Effector memory CD4-positive, alpha-beta T cell (primary cell): ENCODE measurements around the gene ZNF205.

Source experiments
- DNase-seq, 3 donors: peaks; one replicate each; pipeline ENCODE4 v3.0.0-alpha.2; 2020
- H3K27ac ChIP-seq: 2 replicates; pipeline ENCODE4 v1.7.0; 2013; ENCODE audit warnings: mild to moderate bottlenecking, low read length, moderate library complexity; ENCODE audit not compliant: insufficient read depth, poor library complexity, severe bottlenecking
- H3K27me3 ChIP-seq: replicated peaks from 2 replicates; pipeline ENCODE4 v1.7.0; 2013; ENCODE audit warnings: mild to moderate bottlenecking, low read length; ENCODE audit not compliant: insufficient read depth, control insufficient read depth, poor library complexity, severe bottlenecking
- H3K36me3 ChIP-seq: 2 replicates; pipeline ENCODE4 v1.7.0; 2013; ENCODE audit warnings: mild to moderate bottlenecking, low read length, moderate library complexity; ENCODE audit not compliant: control insufficient read depth, insufficient read depth
- H3K4me1 ChIP-seq: 2 replicates; pipeline ENCODE4 v1.7.0; 2013; ENCODE audit warnings: low read length, mild to moderate bottlenecking; ENCODE audit not compliant: control insufficient read depth, insufficient read depth, poor library complexity, severe bottlenecking
- H3K4me3 ChIP-seq: 2 replicates; pipeline ENCODE4 v1.7.0; 2013; ENCODE audit warnings: low read length, low read depth, mild to moderate bottlenecking; ENCODE audit not compliant: insufficient read depth, poor library complexity, severe bottlenecking
- H3K9me3 ChIP-seq: 2 replicates; pipeline ENCODE4 v1.7.0; 2013; ENCODE audit warnings: mild to moderate bottlenecking, low read length, moderate library complexity; ENCODE audit not compliant: control insufficient read depth

The ZNF205 gene

GRCh38 chr16:3141781-3142311 lies 29.5 kb downstream of the ZNF205 start:
- Histone ChIP-seq H3K36me3 (peaks cover 22% of the 10 kb centered on the region), H3K4me3 (no peak overlapping the region), H3K4me1 (no peaks in the 10 kb centered on the region), H3K9me3 (no peaks in the 10 kb centered on the region), H3K27me3 (no peaks in the 10 kb centered on the region), H3K27ac (no peak overlapping the region)
- DNase-seq: no peak

- DNase-seq: no peak
- peaks cover 22% of the 10 kb centered on the region for H3K36me3 ChIP-seq
- H3K27ac ChIP-seq: no peak overlapping the region
- no peak overlapping the region for H3K4me3 ChIP-seq
- no peaks in the 10 kb centered on the region for H3K4me1 ChIP-seq
- no peaks in the 10 kb centered on the region for H3K27me3 ChIP-seq
- no peaks in the 10 kb centered on the region for H3K9me3 ChIP-seq
Measured at GRCh38 chr16:3142327-3142726, 29.9 kb downstream of the ZNF205 start.

GRCh38 chr16:3142770-3143169 lies 30.4 kb downstream of the ZNF205 start:
- H3K27me3 ChIP-seq: no peaks in the 10 kb centered on the region
- H3K9me3 ChIP-seq: no peaks in the 10 kb centered on the region
- peaks cover 22% of the 10 kb centered on the region for H3K36me3 ChIP-seq
- H3K27ac ChIP-seq: no peak overlapping the region
- H3K4me3 ChIP-seq: no peak overlapping the region
- DNase-seq: no peak
- H3K4me1 ChIP-seq: no peaks in the 10 kb centered on the region

GRCh38 chr16:3143189-3143588 lies 30.8 kb downstream of the ZNF205 start:
- Histone ChIP-seq H3K4me3 (no peak overlapping the region), H3K36me3 (peaks cover 22% of the 10 kb centered on the region), H3K9me3 (no peaks in the 10 kb centered on the region), H3K27ac (no peak overlapping the region), H3K4me1 (no peaks in the 10 kb centered on the region), H3K27me3 (no peaks in the 10 kb centered on the region)
- no peak for DNase-seq

GRCh38 chr16:3143598-3144320 lies 31.4 kb downstream of the ZNF205 start:
- no peak overlapping the region for H3K4me3 ChIP-seq

GRCh38 chr16:3144321-3144983 lies 32.1 kb downstream of the ZNF205 start:
- peaks cover 14% of the 10 kb centered on the region for H3K36me3 ChIP-seq
- peaks cover 1% of the 10 kb centered on the region for H3K4me1 ChIP-seq
- H3K27me3 ChIP-seq: no peaks in the 10 kb centered on the region
- no peak overlapping the region for H3K27ac ChIP-seq
- H3K4me3 ChIP-seq: no peak overlapping the region
- no peak for DNase-seq
- no peaks in the 10 kb centered on the region for H3K9me3 ChIP-seq

More at GRCh38 chr16:3143598-3144320, 31.4 kb downstream of the ZNF205 start:
- Histone ChIP-seq H3K27me3 (no peaks in the 10 kb centered on the region), H3K9me3 (no peaks in the 10 kb centered on the region), H3K36me3 (peaks cover 21% of the 10 kb centered on the region), H3K27ac (no peak overlapping the region), H3K4me1 (no peaks in the 10 kb centered on the region)
- no peak for DNase-seq

- H3K27me3 ChIP-seq: no peaks in the 10 kb centered on the region
Measured at GRCh38 chr16:3145151-3145550, 32.8 kb downstream of the ZNF205 start.

GRCh38 chr16:3145660-3146059 lies 33.3 kb downstream of the ZNF205 start:
- Histone ChIP-seq H3K36me3 (peaks cover 13% of the 10 kb centered on the region), H3K4me1 (peaks cover 9% of the 10 kb centered on the region), H3K27me3 (no peaks in the 10 kb centered on the region), H3K9me3 (no peaks in the 10 kb centered on the region), H3K27ac (no peak overlapping the region), H3K4me3 (no peak overlapping the region)
- DNase-seq: no peak

More at GRCh38 chr16:3145151-3145550, 32.8 kb downstream of the ZNF205 start:
- no peak overlapping the region for H3K27ac ChIP-seq
- H3K4me3 ChIP-seq: no peak overlapping the region
- H3K9me3 ChIP-seq: no peaks in the 10 kb centered on the region
- DNase-seq: no peak
- peaks cover 13% of the 10 kb centered on the region for H3K36me3 ChIP-seq
- peaks cover 8% of the 10 kb centered on the region for H3K4me1 ChIP-seq

- Histone ChIP-seq H3K4me3 (no peak overlapping the region), H3K9me3 (no peaks in the 10 kb centered on the region), H3K36me3 (peaks cover 6% of the 10 kb centered on the region), H3K27me3 (no peaks in the 10 kb centered on the region), H3K4me1 (peaks cover 11% of the 10 kb centered on the region), H3K27ac (no peak overlapping the region)
- no peak for DNase-seq
Measured at GRCh38 chr16:3147046-3147756, 34.8 kb downstream of the ZNF205 start.

GRCh38 chr16:3147757-3148104 lies 35.3 kb downstream of the ZNF205 start:
- Histone ChIP-seq H3K9me3 (no peaks in the 10 kb centered on the region), H3K27ac (no peak overlapping the region), H3K4me3 (no peak overlapping the region), H3K36me3 (peaks cover 1% of the 10 kb centered on the region), H3K4me1 (peaks cover 11% of the 10 kb centered on the region), H3K27me3 (no peaks in the 10 kb centered on the region)
- DNase-seq: no peak
